Ovary (tissue), 3 donors: ENCODE results near the gene GRM5.

Experiments
- POLR2A ChIP-seq: fragments of 450-650 bp; IDR thresholded peaks from one replicate; pipeline ENCODE4 v1.6.1; 2017; ENCODE audit warnings: antibody characterized with exemption, mild to moderate bottlenecking, moderate library complexity
- TF ChIP-seq, protein P1 (sequence below), 3 donors: fragments of 450-650 bp in 2 of 3; fragments of 200-600 bp in 1 of 3; IDR thresholded peaks; one replicate each; pipeline versions ENCODE4 v1.5.1 to v1.8.0; 2016 to 2022; ENCODE audit warnings: antibody characterized with exemption in 3 of 3, mild to moderate bottlenecking in 1 of 3
- donor health status: DM: no; HTN: no; CAD: no.

DNA sequence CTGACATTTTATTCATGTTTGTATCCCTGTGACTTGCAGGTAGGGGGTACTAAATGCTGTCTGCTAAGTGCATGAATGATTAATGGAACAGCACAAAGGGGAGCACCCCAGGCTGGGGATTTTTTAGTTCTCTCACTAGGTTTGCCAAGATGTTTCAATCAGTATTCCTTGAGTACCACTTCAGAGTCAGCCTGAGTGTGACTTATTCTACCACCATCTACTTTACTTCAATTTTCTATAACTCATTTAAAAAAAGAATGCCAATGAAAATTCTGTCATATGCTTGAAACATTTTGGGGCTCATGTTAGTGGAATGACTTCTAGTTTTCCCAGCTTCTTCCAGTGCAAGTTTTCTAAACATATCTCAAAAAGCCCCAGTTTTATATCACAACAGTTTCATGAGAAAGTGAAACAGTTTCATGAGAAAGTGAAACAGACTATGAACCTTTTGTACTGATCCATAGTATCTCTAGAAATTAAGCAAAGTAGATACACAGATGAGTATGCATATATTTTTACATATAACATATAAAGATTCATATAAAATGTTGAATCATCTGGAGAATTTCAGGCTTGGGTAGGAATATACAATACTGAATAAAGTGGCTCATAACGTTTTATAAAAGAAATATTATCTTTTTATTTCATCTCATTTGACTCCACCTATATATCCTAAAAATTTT is 252.4 kb downstream of the GRM5 start:
- no peak for TF ChIP-seq POLR2A
- TF ChIP-seq, protein P1, sequence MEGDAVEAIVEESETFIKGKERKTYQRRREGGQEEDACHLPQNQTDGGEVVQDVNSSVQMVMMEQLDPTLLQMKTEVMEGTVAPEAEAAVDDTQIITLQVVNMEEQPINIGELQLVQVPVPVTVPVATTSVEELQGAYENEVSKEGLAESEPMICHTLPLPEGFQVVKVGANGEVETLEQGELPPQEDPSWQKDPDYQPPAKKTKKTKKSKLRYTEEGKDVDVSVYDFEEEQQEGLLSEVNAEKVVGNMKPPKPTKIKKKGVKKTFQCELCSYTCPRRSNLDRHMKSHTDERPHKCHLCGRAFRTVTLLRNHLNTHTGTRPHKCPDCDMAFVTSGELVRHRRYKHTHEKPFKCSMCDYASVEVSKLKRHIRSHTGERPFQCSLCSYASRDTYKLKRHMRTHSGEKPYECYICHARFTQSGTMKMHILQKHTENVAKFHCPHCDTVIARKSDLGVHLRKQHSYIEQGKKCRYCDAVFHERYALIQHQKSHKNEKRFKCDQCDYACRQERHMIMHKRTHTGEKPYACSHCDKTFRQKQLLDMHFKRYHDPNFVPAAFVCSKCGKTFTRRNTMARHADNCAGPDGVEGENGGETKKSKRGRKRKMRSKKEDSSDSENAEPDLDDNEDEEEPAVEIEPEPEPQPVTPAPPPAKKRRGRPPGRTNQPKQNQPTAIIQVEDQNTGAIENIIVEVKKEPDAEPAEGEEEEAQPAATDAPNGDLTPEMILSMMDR (IDR thresholded peaks at IDR 0.05), result no peak
